ENCODE measurements around the gene FBXO9.

The FBXO9 gene

GRCh38 chr6:53119772-53120409, 54.7 kb downstream of the FBXO9 start:
- TF ChIP-seq SIN3A (IDR thresholded peaks at IDR 0.05; ENCODE audit: borderline replicate concordance, insufficient read depth, low read length) (no peak), TAF1 (IDR thresholded peaks at IDR 0.05; ENCODE audit: borderline replicate concordance, insufficient read depth, low read length) (no peak), FOXP2 (optimal IDR thresholded peaks at IDR 0.05; ENCODE audit: borderline replicate concordance, extremely low read depth, extremely low read length, insufficient read depth) (no peak), POLR2AphosphoS5 (IDR thresholded peaks at IDR 0.05; ENCODE audit: low read depth, low read length) (no peak)
- TF ChIP-seq, protein P1, sequence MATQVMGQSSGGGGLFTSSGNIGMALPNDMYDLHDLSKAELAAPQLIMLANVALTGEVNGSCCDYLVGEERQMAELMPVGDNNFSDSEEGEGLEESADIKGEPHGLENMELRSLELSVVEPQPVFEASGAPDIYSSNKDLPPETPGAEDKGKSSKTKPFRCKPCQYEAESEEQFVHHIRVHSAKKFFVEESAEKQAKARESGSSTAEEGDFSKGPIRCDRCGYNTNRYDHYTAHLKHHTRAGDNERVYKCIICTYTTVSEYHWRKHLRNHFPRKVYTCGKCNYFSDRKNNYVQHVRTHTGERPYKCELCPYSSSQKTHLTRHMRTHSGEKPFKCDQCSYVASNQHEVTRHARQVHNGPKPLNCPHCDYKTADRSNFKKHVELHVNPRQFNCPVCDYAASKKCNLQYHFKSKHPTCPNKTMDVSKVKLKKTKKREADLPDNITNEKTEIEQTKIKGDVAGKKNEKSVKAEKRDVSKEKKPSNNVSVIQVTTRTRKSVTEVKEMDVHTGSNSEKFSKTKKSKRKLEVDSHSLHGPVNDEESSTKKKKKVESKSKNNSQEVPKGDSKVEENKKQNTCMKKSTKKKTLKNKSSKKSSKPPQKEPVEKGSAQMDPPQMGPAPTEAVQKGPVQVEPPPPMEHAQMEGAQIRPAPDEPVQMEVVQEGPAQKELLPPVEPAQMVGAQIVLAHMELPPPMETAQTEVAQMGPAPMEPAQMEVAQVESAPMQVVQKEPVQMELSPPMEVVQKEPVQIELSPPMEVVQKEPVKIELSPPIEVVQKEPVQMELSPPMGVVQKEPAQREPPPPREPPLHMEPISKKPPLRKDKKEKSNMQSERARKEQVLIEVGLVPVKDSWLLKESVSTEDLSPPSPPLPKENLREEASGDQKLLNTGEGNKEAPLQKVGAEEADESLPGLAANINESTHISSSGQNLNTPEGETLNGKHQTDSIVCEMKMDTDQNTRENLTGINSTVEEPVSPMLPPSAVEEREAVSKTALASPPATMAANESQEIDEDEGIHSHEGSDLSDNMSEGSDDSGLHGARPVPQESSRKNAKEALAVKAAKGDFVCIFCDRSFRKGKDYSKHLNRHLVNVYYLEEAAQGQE (IDR thresholded peaks at IDR 0.05; ENCODE audit: insufficient read depth in 1 of 2, low read depth in 2 of 2, low read length in 2 of 2), result no peak

GRCh38 chr6:53124131-53124800, 59.1 kb downstream of the FBXO9 start:
- TF ChIP-seq POLR2AphosphoS5 (IDR thresholded peaks at IDR 0.05; ENCODE audit: low read depth, low read length), result no peak
- no peak for TF ChIP-seq SIN3A (IDR thresholded peaks at IDR 0.05; ENCODE audit: borderline replicate concordance, insufficient read depth, low read length)
- TF ChIP-seq, protein P1 (IDR thresholded peaks at IDR 0.05; ENCODE audit: insufficient read depth in 1 of 2, low read depth in 2 of 2, low read length in 2 of 2), result no peak
- no peak for TF ChIP-seq FOXP2 (optimal IDR thresholded peaks at IDR 0.05; ENCODE audit: borderline replicate concordance, extremely low read depth, extremely low read length, insufficient read depth)
- TF ChIP-seq TAF1 (IDR thresholded peaks at IDR 0.05; ENCODE audit: borderline replicate concordance, insufficient read depth, low read length), result no peak

DNA sequence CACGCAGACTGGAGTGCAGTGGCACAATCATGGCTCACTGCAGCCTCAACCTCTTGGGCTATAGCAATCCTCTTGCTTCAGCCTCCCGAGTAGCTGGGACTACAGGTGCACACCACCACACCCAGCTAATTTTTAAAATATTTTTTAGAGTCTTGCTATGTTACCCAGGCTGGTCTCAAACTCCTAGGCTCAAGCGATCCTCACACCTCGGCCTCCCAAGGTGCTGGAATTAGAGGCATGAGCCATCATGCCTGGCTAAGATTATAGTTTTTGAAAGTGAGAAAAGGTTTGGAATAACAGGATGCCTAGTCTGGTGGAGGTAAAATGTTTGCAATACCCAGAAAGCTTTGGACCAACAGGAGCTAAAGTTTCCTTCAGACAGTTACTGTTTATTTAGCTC, 60.1 kb downstream of the FBXO9 start:
- TF ChIP-seq SIN3A (IDR thresholded peaks at IDR 0.05; ENCODE audit: borderline replicate concordance, insufficient read depth, low read length), result no peak
- no peak for TF ChIP-seq POLR2AphosphoS5 (IDR thresholded peaks at IDR 0.05; ENCODE audit: low read depth, low read length)
- TF ChIP-seq, protein P1 (IDR thresholded peaks at IDR 0.05; ENCODE audit: insufficient read depth in 1 of 2, low read depth in 2 of 2, low read length in 2 of 2), result no peak
- TF ChIP-seq TAF1 (IDR thresholded peaks at IDR 0.05; ENCODE audit: borderline replicate concordance, insufficient read depth, low read length), result no peak
- TF ChIP-seq FOXP2 (optimal IDR thresholded peaks at IDR 0.05; ENCODE audit: borderline replicate concordance, extremely low read depth, extremely low read length, insufficient read depth), result no peak

GRCh38 chr6:53128842-53129241, 63.6 kb downstream of the FBXO9 start:
- TF ChIP-seq POLR2AphosphoS5 (IDR thresholded peaks at IDR 0.05; ENCODE audit: low read depth, low read length) (no peak), SIN3A (IDR thresholded peaks at IDR 0.05; ENCODE audit: borderline replicate concordance, insufficient read depth, low read length) (no peak), FOXP2 (optimal IDR thresholded peaks at IDR 0.05; ENCODE audit: borderline replicate concordance, extremely low read depth, extremely low read length, insufficient read depth) (no peak), TAF1 (IDR thresholded peaks at IDR 0.05; ENCODE audit: borderline replicate concordance, insufficient read depth, low read length) (no peak)
- TF ChIP-seq, protein P1 (IDR thresholded peaks at IDR 0.05; ENCODE audit: insufficient read depth in 1 of 2, low read depth in 2 of 2, low read length in 2 of 2), result no peak

All from PFSK-1 (cell line).